ENCODE results near the gene OCRL.

DNA sequence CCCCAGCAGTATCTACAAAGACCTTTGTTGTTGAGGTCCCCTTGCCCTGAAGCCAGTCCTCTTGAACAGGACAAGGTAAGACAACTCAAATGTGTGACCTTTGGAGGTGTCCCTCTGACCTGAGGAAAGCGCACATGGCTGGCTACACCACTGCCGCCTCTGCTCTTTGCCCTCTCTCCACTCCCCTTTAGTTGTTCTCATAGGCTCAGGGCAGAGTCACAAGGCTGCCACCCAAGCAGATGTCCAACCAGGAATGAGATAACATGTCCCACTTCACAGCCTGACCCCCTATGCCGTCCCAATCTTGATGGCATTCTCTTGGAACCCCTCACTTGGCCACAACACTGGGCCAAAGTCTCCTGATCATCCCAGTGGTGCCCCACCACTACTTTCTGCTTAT, 68.4 kb downstream of the OCRL start:
- TF ChIP-seq EZH2 (IDR thresholded peaks at IDR 0.05; ENCODE audit: insufficient read depth, poor library complexity, severe bottlenecking), result no peak
- no peak for TF ChIP-seq EZH2phosphoT487 (IDR thresholded peaks at IDR 0.05; ENCODE audit: insufficient read depth, low read depth)
